Activated CD8-positive, alpha-beta memory T cell treated with anti-CD3 and anti-CD28 coated beads, Interleukin-2, amount 10 ng/mL, durations not matched to agents 7 days and 5 days (primary cell): Measurements from ENCODE around the gene CNDP2. TPM values are rescaled to one million over a fixed set of nuclear protein-coding genes. Genes with fewer than 3 reads are reported as not detected.

ENCODE experiments used
- ATAC-seq: fragments of 150-1000 bp; cut with Tn5 transposase; one replicate; pipeline ENCODE4 v1.10.0; 2021; ENCODE audit warnings: moderate library complexity
- CTCF ChIA-PET: fragments of 350-600 bp; sonication (Branson Sonifier 250); formaldehyde crosslinking; loops from one replicate; lab custom pipeline; 2021; ENCODE audit warnings: antibody characterized with exemption; lab: Charles Lee
- DNase-seq: peaks from one replicate; pipeline ENCODE4 v3.0.0-alpha.2; 2020
- H3K27ac Mint-ChIP-seq: one replicate; pipeline ENCODE4 v1.8.0; 2021; ENCODE audit warnings: mild to moderate bottlenecking, mixed read lengths
- H3K27me3 Mint-ChIP-seq: one replicate; pipeline ENCODE4 v1.8.0; 2021; ENCODE audit warnings: mixed read lengths
- H3K36me3 Mint-ChIP-seq: one replicate; pipeline ENCODE4 v1.8.0; 2021; ENCODE audit warnings: mild to moderate bottlenecking, mixed read lengths
- H3K4me1 Mint-ChIP-seq: one replicate; pipeline ENCODE4 v1.8.0; 2021; ENCODE audit warnings: mixed read lengths
- H3K4me3 Mint-ChIP-seq: one replicate; pipeline ENCODE4 v1.8.0; 2021; ENCODE audit warnings: mild to moderate bottlenecking, moderate library complexity, mixed read lengths
- H3K9me3 Mint-ChIP-seq: one replicate; pipeline ENCODE4 v1.8.0; 2022; ENCODE audit warnings: low read depth, mixed read lengths
- total RNA-seq, 2 experiments: library from RNA; stranded (reverse); gene quantifications; one replicate each; pipeline ENCODE4 v1.2.3, GENCODE V29; 2021

The CNDP2 gene
- total RNA-seq, 2 experiments from 2014 or later, result 141 to 176 TPM

DNA sequence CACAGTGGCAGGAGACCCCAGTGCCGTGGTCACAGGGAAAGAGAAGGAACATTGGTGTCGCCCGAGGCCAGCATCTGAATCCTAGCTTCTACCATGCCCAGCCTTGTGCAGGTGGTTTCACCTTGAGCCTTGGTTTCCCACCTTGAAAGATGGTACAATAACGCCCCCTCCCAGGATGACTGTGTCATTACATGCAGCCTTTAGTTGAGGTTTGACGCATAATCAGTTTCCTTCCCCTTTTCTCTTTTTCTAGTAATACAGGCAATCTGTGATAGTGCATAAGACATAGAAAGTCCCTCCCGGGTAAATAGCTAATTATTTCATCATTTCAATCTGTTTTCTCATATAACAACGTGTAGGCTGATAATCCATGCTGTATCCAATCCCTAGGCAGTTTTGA is 71.7 kb downstream of the CNDP2 start:
- H3K4me1 Mint-ChIP-seq, result no peaks in the 10 kb centered on the region
- H3K4me3 Mint-ChIP-seq, result no peak overlapping the region
- peaks cover 3% of the 10 kb centered on the region for H3K9me3 Mint-ChIP-seq
- peaks cover 2% of the 10 kb centered on the region for H3K27me3 Mint-ChIP-seq
- DNase-seq (no peak), ATAC-seq (no peak)
- H3K36me3 Mint-ChIP-seq, result peaks cover 3% of the 10 kb centered on the region
- CTCF ChIA-PET, result no interaction called here
- H3K27ac Mint-ChIP-seq, result no peak overlapping the region

DNA sequence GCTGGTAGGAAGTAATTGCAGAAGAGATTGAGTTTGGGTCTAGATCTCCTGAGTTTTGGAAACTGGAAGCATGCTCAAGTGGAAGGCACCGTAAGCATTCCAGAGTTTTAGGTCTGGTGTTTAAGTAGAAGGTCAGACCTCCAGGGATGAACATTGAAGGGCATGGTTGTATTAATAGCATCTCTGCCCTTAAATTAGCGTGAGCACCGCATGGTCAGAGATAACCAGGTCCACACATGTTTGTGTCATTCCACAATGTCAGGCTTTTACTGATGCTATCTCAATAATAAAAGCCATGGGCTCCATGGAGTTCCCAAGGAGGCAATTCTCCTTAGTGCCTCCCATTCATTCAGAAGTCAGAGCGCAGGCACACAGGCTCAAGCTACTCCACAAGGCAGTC is 73.2 kb downstream of the CNDP2 start:
- Mint-ChIP-seq H3K9me3 (peaks cover 3% of the 10 kb centered on the region), H3K27ac (no peak overlapping the region), H3K4me1 (no peaks in the 10 kb centered on the region), H3K36me3 (peaks cover 3% of the 10 kb centered on the region), H3K27me3 (no peaks in the 10 kb centered on the region), H3K4me3 (no peak overlapping the region)
- CTCF ChIA-PET, result no interaction called here
- ATAC-seq (no peak), DNase-seq (no peak)

DNA sequence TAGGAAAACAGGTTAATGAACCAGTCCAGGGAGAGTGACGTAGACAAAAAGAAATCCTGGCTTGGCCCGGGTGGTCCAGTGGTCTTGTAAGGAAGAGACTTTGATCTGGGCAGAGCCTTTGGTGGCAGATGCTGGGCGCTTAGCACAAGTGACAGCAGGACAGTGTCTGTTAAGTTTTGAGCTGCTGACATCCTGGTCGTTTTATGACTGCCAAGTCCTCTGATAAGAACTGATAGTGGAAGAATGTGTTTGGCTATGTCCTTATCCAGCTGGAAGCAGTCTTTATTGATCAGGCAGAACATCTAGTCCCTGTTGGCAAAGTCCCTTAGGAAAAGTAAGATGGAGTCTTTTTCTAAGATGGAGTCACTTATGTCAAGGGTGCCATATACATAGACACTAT is 74.1 kb downstream of the CNDP2 start:
- Mint-ChIP-seq H3K9me3 (peaks cover 3% of the 10 kb centered on the region), H3K4me3 (no peak overlapping the region), H3K27ac (no peak overlapping the region), H3K36me3 (peaks cover 3% of the 10 kb centered on the region), H3K27me3 (no peaks in the 10 kb centered on the region), H3K4me1 (no peaks in the 10 kb centered on the region)
- CTCF ChIA-PET, result no interaction called here
- ATAC-seq (no peak), DNase-seq (no peak)

DNA sequence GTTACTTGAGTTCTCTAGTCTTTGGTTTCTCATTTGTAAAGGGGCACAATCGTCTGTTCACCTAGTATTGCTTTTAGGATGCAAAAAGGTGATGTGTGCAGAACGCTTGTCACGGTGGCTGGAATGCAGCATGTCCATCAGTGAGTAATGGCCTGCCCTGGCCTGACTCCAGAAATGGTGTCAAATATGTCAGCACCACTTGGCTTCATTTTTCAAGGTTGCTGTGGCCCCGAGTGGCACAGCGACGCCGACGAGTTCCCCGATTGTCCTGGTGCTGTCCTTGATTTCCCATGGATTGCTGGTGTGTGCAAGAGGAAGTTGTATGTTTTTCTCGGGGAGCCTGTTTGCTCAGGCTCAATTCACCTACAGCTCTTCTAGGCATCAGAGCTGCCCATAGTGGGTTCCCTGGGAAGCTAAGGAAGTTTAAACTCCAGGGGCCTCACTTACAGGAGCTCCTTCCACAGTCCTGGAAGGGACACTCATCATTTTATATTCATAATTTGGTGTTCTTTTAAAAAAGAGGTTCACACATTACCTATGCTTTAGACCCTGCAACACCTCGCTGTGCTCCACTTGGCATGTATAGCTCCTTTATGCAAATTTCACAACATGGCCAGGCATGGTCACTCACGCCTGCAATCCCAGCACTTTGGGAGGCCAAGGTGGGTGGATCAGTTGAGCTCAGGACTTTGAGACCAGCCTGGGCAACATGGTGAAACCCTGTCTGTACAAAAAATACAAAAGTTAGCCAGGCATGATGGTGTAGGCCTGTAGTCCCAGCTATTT is 75.9 kb downstream of the CNDP2 start:
- CTCF ChIA-PET, result interaction anchor here (1.1 kb wide), 1 partner anchor 20 kb away, joined by 3 read pairs; no protein-coding TSS in a partner anchor

DNA sequence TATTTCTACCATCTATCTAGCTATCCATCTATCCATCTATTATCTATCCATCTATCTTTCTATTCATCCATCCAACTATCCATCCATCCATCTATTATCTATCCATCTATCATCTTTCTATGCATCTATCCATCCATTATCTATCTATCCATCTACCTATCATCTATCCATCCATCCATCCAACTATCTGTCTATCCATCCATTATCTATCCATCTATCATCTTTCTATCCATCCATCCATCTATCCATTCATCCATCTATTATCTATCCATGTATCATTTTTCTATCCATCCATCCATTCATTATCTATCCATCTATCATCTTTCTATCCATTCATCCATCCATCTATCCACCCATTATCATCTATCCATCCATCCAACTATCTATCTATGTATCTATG is 76.9 kb downstream of the CNDP2 start:
- Mint-ChIP-seq H3K4me1 (no peaks in the 10 kb centered on the region), H3K9me3 (no peaks in the 10 kb centered on the region), H3K27ac (no peak overlapping the region), H3K27me3 (peaks cover 12% of the 10 kb centered on the region), H3K36me3 (no peaks in the 10 kb centered on the region), H3K4me3 (no peak overlapping the region)
- ATAC-seq, result no peak
- no peak for DNase-seq
- CTCF ChIA-PET, result interaction anchor here (1.1 kb wide), 1 partner anchor 21 kb away, joined by 3 read pairs; no protein-coding TSS in a partner anchor

More for the DNA sequence above, 75.9 kb downstream of the CNDP2 start:
- peaks cover 4% of the 10 kb centered on the region for H3K27me3 Mint-ChIP-seq
- ATAC-seq (no peak), DNase-seq (no peak)
- H3K4me1 Mint-ChIP-seq, result no peaks in the 10 kb centered on the region
- H3K36me3 Mint-ChIP-seq, result no peaks in the 10 kb centered on the region
- H3K27ac Mint-ChIP-seq, result no peak overlapping the region
- H3K9me3 Mint-ChIP-seq, result no peaks in the 10 kb centered on the region
- no peak overlapping the region for H3K4me3 Mint-ChIP-seq

Other genes starting within 250 kb of the CNDP2 start
- 10 to 100 TPM; 27.1 to 35.6 TPM for gene CYB5A, start 204.4 kb upstream of the CNDP2 start, total RNA-seq
- not detected for gene C18orf63, start 180.5 kb upstream of the CNDP2 start, total RNA-seq
- not detected for gene DIPK1C, start 39.1 kb upstream of the CNDP2 start, total RNA-seq
- under 1 TPM in 1 of 2 experiments, not detected in 1; 0.28 TPM for gene CNDP1, start 38.1 kb downstream of the CNDP2 start, total RNA-seq
- 10 to 100 TPM; 12.9 to 16.6 TPM for gene ZNF407, start 101.5 kb downstream of the CNDP2 start, total RNA-seq